ENCODE data around the gene RNASEL.
A peak's percentile ranks its signal among the peaks of the same experiment; 100 is the strongest.

Gene RNASEL

GRCh38 chr1:182627622-182628021, 38.6 kb upstream of the RNASEL start:
- H3K27me3 Mint-ChIP-seq = no peaks in the 10 kb centered on the region
- H3K4me1 Mint-ChIP-seq = peaks cover 49% of the 10 kb centered on the region
- no peak for DNase-seq (ENCODE audit: low spot score in 2 of 2)
- no peak for ATAC-seq (ENCODE audit: low read depth)
- H3K9me3 Mint-ChIP-seq = no peaks in the 10 kb centered on the region
- no peak overlapping the region for H3K27ac Mint-ChIP-seq
- H3K4me3 Mint-ChIP-seq = no peak overlapping the region
- H3K36me3 Mint-ChIP-seq = no peaks in the 10 kb centered on the region

- Mint-ChIP-seq H3K27me3 (no peaks in the 10 kb centered on the region), H3K4me3 (no peak overlapping the region), H3K27ac (no peak overlapping the region), H3K4me1 (peaks cover 42% of the 10 kb centered on the region), H3K36me3 (no peaks in the 10 kb centered on the region), H3K9me3 (no peaks in the 10 kb centered on the region)
- DNase-seq (ENCODE audit: low spot score in 2 of 2) = no peak
- no peak for ATAC-seq (ENCODE audit: low read depth)
Observed at GRCh38 chr1:182626527-182626926, 37.5 kb upstream of the RNASEL start.

GRCh38 chr1:182625719-182626504, 36.9 kb upstream of the RNASEL start:
- DNase-seq (ENCODE audit: low spot score in 2 of 2) = no peak

GRCh38 chr1:182625024-182625423, 36.0 kb upstream of the RNASEL start:
- ATAC-seq (ENCODE audit: low read depth) (no peak), DNase-seq (ENCODE audit: low spot score in 2 of 2) (no peak)
- Mint-ChIP-seq H3K36me3 (peaks cover 2% of the 10 kb centered on the region), H3K27me3 (no peaks in the 10 kb centered on the region), H3K27ac (peak overlapping the region; percentile 74), H3K9me3 (peaks cover 2% of the 10 kb centered on the region), H3K4me1 (peaks cover 33% of the 10 kb centered on the region), H3K4me3 (no peak overlapping the region)

More at GRCh38 chr1:182625719-182626504, 36.9 kb upstream of the RNASEL start:
- Mint-ChIP-seq H3K4me3 (no peak overlapping the region), H3K9me3 (no peaks in the 10 kb centered on the region), H3K27me3 (no peaks in the 10 kb centered on the region), H3K4me1 (peaks cover 39% of the 10 kb centered on the region), H3K36me3 (no peaks in the 10 kb centered on the region), H3K27ac (no peak overlapping the region)
- ATAC-seq (ENCODE audit: low read depth) = no peak

- Mint-ChIP-seq H3K4me3 (no peak overlapping the region), H3K27ac (peak overlapping the region; percentile 74), H3K27me3 (no peaks in the 10 kb centered on the region), H3K9me3 (peaks cover 2% of the 10 kb centered on the region), H3K36me3 (peaks cover 2% of the 10 kb centered on the region), H3K4me1 (peaks cover 28% of the 10 kb centered on the region)
- no peak for ATAC-seq (ENCODE audit: low read depth)
- DNase-seq (ENCODE audit: low spot score in 2 of 2) = no peak
Observed at GRCh38 chr1:182624577-182624976, 35.5 kb upstream of the RNASEL start.

GRCh38 chr1:182622901-182623528, 34.0 kb upstream of the RNASEL start:
- peak; percentile 63 for ATAC-seq (ENCODE audit: low read depth)
- H3K27ac Mint-ChIP-seq = peak overlapping the region; percentile 84
- DNase-seq (ENCODE audit: low spot score in 2 of 2) = no peak
- peaks cover 2% of the 10 kb centered on the region for H3K9me3 Mint-ChIP-seq
- peak overlapping the region; percentile 60 for H3K4me3 Mint-ChIP-seq
- peaks cover 4% of the 10 kb centered on the region for H3K36me3 Mint-ChIP-seq
- no peaks in the 10 kb centered on the region for H3K27me3 Mint-ChIP-seq
- H3K4me1 Mint-ChIP-seq = peaks cover 24% of the 10 kb centered on the region

- no peak overlapping the region for H3K27ac Mint-ChIP-seq
- DNase-seq (ENCODE audit: low spot score in 2 of 2) = no peak
- H3K9me3 Mint-ChIP-seq = peaks cover 2% of the 10 kb centered on the region
- H3K4me3 Mint-ChIP-seq = no peak overlapping the region
- ATAC-seq (ENCODE audit: low read depth) = no peak
- H3K27me3 Mint-ChIP-seq = no peaks in the 10 kb centered on the region
- H3K36me3 Mint-ChIP-seq = peaks cover 4% of the 10 kb centered on the region
- H3K4me1 Mint-ChIP-seq = peaks cover 26% of the 10 kb centered on the region
Observed at GRCh38 chr1:182621906-182622305, 32.9 kb upstream of the RNASEL start.

GRCh38 chr1:182620924-182621585, 32.0 kb upstream of the RNASEL start:
- H3K4me1 Mint-ChIP-seq = peaks cover 35% of the 10 kb centered on the region
- H3K4me3 Mint-ChIP-seq = no peak overlapping the region
- H3K27ac Mint-ChIP-seq = no peak overlapping the region
- ATAC-seq (ENCODE audit: low read depth) (no peak), DNase-seq (ENCODE audit: low spot score in 2 of 2) (no peak)
- peaks cover 2% of the 10 kb centered on the region for H3K9me3 Mint-ChIP-seq
- H3K27me3 Mint-ChIP-seq = no peaks in the 10 kb centered on the region
- H3K36me3 Mint-ChIP-seq = peaks cover 4% of the 10 kb centered on the region

GRCh38 chr1:182617734-182618351, 28.8 kb upstream of the RNASEL start:
- Mint-ChIP-seq H3K4me3 (no peak overlapping the region), H3K4me1 (peaks cover 27% of the 10 kb centered on the region), H3K27ac (peak overlapping the region; percentile 86), H3K36me3 (peaks cover 4% of the 10 kb centered on the region), H3K9me3 (peaks cover 2% of the 10 kb centered on the region), H3K27me3 (no peaks in the 10 kb centered on the region)
- DNase-seq (ENCODE audit: low spot score in 2 of 2) (no peak), ATAC-seq (ENCODE audit: low read depth) (no peak)

- H3K27ac Mint-ChIP-seq = peak overlapping the region; percentile 86
- H3K4me1 Mint-ChIP-seq = peaks cover 24% of the 10 kb centered on the region
- no peak for ATAC-seq (ENCODE audit: low read depth)
- peaks cover 2% of the 10 kb centered on the region for H3K9me3 Mint-ChIP-seq
- no peaks in the 10 kb centered on the region for H3K27me3 Mint-ChIP-seq
- H3K36me3 Mint-ChIP-seq = peaks cover 4% of the 10 kb centered on the region
- no peak for DNase-seq (ENCODE audit: low spot score in 2 of 2)
- peak overlapping the region; percentile 39 for H3K4me3 Mint-ChIP-seq
Observed at GRCh38 chr1:182617014-182617429, 28.0 kb upstream of the RNASEL start.

GRCh38 chr1:182616130-182617013, 27.3 kb upstream of the RNASEL start:
- DNase-seq (ENCODE audit: low spot score in 2 of 2) = peak; percentile 50 to 53
- peak; percentile 83 for ATAC-seq (ENCODE audit: low read depth)
- peak overlapping the region; percentile 86 for H3K27ac Mint-ChIP-seq
- peak overlapping the region; percentile 80 for H3K4me3 Mint-ChIP-seq
- H3K9me3 Mint-ChIP-seq = peaks cover 2% of the 10 kb centered on the region
- H3K4me1 Mint-ChIP-seq = peaks cover 24% of the 10 kb centered on the region
- peaks cover 1% of the 10 kb centered on the region for H3K27me3 Mint-ChIP-seq
- H3K36me3 Mint-ChIP-seq = peaks cover 4% of the 10 kb centered on the region

GRCh38 chr1:182615468-182616129, 26.5 kb upstream of the RNASEL start:
- peaks cover 4% of the 10 kb centered on the region for H3K27me3 Mint-ChIP-seq
- H3K4me1 Mint-ChIP-seq = peaks cover 24% of the 10 kb centered on the region
- DNase-seq (ENCODE audit: low spot score in 2 of 2) (no peak), ATAC-seq (ENCODE audit: low read depth) (peak; percentile 25)
- H3K36me3 Mint-ChIP-seq = peaks cover 3% of the 10 kb centered on the region
- H3K27ac Mint-ChIP-seq = peak overlapping the region; percentile 86
- peak overlapping the region; percentile 80 for H3K4me3 Mint-ChIP-seq
- H3K9me3 Mint-ChIP-seq = peaks cover under 1% of the 10 kb centered on the region

Data from memory B cell (primary cell).